SK-N-MC (cell line): Measurements from ENCODE around the gene NEGR1.

ENCODE experiments used
- EZH2 ChIP-seq: fragments of 200-600 bp; sonication (generic); IDR thresholded peaks from one replicate; pipeline ENCODE4 v1.6.1; 2017; ENCODE audit warnings: antibody characterized with exemption
- POLR2AphosphoS5 ChIP-seq: IDR thresholded peaks from 2 replicates; pipeline ENCODE4 v1.6.1; 2012; ENCODE audit warnings: mild to moderate bottlenecking, low read depth, low read length, borderline replicate concordance

GRCh38 chr1:71599306-71599705 is 683.0 kb downstream of the NEGR1 start:
- TF ChIP-seq POLR2AphosphoS5 (no peak), EZH2 (no peak)
